ENCODE results near the gene MAVS. TPM values are rescaled to one million over a fixed set of nuclear protein-coding genes. Genes with fewer than 3 reads are reported as not detected.

The MAVS gene
- total and polyA plus RNA-seq, 9 of the 15 experiments (the other 6 are each of a cell fraction or from before 2014, with no cell fraction given) = 1.6 to 22.0 (median 11.3) TPM

GRCh38 chr20:3910853-3911252 is 64.2 kb downstream of the MAVS start:
- ATAC-seq (no peak), FAIRE-seq (no peak), DNase-seq (ENCODE audit: extremely low read depth in 1 of 4, low spot score in 3 of 4) (no peak)
- ChIA-PET CTCF (ENCODE audit: low intra/inter-chr PET ratio) (interaction anchor here (0.6 kb wide), 1 partner anchor 370 kb away, joined by 5 read pairs; no protein-coding TSS in a partner anchor), POLR2A (interaction anchor here (1.0 to 1.6 kb wide), 3 partner anchors 14 to 19 kb away, joined by 4 to 5 read pairs (median 4); no protein-coding TSS in a partner anchor)
- Histone ChIP-seq H3K79me2 (ENCODE audit: control insufficient read depth, insufficient read depth, low read length) (peaks cover 87% of the 10 kb centered on the region), H3K27me3 (ENCODE audit: control insufficient read depth in 2 of 2, insufficient read depth in 2 of 2, low read length in 2 of 2) (no peaks in the 10 kb centered on the region), H3K4me1 (replicated peaks in 1 of 2; ENCODE audit: control insufficient read depth in 2 of 2, insufficient read depth in 2 of 2, low read length in 2 of 2) (peaks cover 24 to 25% of the 10 kb centered on the region in 2 experiments; a peak in 4 of 5 replicates), H3K36me3 (ENCODE audit: control insufficient read depth, insufficient read depth, low read length) (peaks cover 79% of the 10 kb centered on the region), H3K9me1 (ENCODE audit: control insufficient read depth, insufficient read depth, low read length) (no peaks in the 10 kb centered on the region), H3K9me3 (replicated peaks; ENCODE audit: control insufficient read depth, insufficient read depth, low read depth, low read length) (no peaks in the 10 kb centered on the region), H3K27ac (ENCODE audit: extremely low read depth, low read depth, low read length) (no peak overlapping the region), H4K20me1 (replicated peaks; ENCODE audit: control insufficient read depth, insufficient read depth, low read length) (peaks cover 17% of the 10 kb centered on the region), H2AFZ (ENCODE audit: low read depth, low read length) (no peak overlapping the region), H3K4me2 (ENCODE audit: insufficient read depth, low read length) (peak overlapping the region; percentile 19; the same call in 1 of the 2 replicates), H3K4me3 (no peak overlapping the region), H3K9ac (ENCODE audit: insufficient read depth in 1 of 2, low read depth in 2 of 2, low read length in 2 of 2) (no peak overlapping the region)
- in situ Hi-C loops (cut with MboI) = no loop called here
- 81% methylated on average over 2 of the region's 2 CpGs for WGBS (ENCODE audit: insufficient coverage, low coverage, missing lambda C conversion rate)
- intact Hi-C loops (cut with micrococcal nuclease) = no loop called here
- TF ChIP-seq MIER1 (IDR thresholded peaks at IDR 0.05; ENCODE audit: low read depth) (no peak), FOXP4 (CRISPR knock-in tag; IDR thresholded peaks at IDR 0.05; ENCODE audit: borderline replicate concordance) (no peak), NR2C2 (CRISPR knock-in tag; IDR thresholded peaks at IDR 0.05) (no peak), NR2C2 (tag; IDR thresholded peaks at IDR 0.05) (no peak), RCOR1 (IDR thresholded peaks at IDR 0.05; ENCODE audit: borderline replicate concordance in 1 of 2, low read depth in 2 of 2, low read length in 2 of 2) (no peak), NONO (IDR thresholded peaks at IDR 0.05; ENCODE audit: low read depth in 2 of 2, low read length in 1 of 2) (no peak), ZNF263 (CRISPR knock-in tag; IDR thresholded peaks at IDR 0.05; ENCODE audit: borderline replicate concordance) (no peak), SNAPC5 (CRISPR knock-in tag; IDR thresholded peaks at IDR 0.05) (no peak), HDAC8 (tag; IDR thresholded peaks at IDR 0.05) (no peak), ZNF699 (CRISPR knock-in tag; IDR thresholded peaks at IDR 0.05; ENCODE audit: insufficient replicate concordance) (no peak), RBM22 (IDR thresholded peaks at IDR 0.05; ENCODE audit: low read depth, low read length, poor library complexity, severe bottlenecking) (no peak), ZFP30 (CRISPR knock-in tag; IDR thresholded peaks at IDR 0.05; ENCODE audit: borderline replicate concordance) (no peak), DPF2 (IDR thresholded peaks at IDR 0.05) (no peak), TBP (optimal IDR thresholded peaks at IDR 0.05; ENCODE audit: low read depth, low read length) (no peak), NCOR1 (IDR thresholded peaks at IDR 0.05) (no peak), CGGBP1 (CRISPR knock-in tag; IDR thresholded peaks at IDR 0.05) (no peak), ZNF431 (CRISPR knock-in tag; IDR thresholded peaks at IDR 0.05) (no peak), MED1 (CRISPR knock-in tag; IDR thresholded peaks at IDR 0.05; ENCODE audit: borderline replicate concordance) (no peak), ZFX (CRISPR knock-in tag; IDR thresholded peaks at IDR 0.05) (no peak)
- TF ChIP-seq, protein P1, sequence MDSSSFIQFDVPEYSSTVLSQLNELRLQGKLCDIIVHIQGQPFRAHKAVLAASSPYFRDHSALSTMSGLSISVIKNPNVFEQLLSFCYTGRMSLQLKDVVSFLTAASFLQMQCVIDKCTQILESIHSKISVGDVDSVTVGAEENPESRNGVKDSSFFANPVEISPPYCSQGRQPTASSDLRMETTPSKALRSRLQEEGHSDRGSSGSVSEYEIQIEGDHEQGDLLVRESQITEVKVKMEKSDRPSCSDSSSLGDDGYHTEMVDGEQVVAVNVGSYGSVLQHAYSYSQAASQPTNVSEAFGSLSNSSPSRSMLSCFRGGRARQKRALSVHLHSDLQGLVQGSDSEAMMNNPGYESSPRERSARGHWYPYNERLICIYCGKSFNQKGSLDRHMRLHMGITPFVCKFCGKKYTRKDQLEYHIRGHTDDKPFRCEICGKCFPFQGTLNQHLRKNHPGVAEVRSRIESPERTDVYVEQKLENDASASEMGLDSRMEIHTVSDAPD (CRISPR knock-in tag; IDR thresholded peaks at IDR 0.05) = no peak
- no TSS peak for BruUV-seq (replicated peaks)
